Occipital lobe (tissue), 2 donors: Measurements from ENCODE around the gene CHIT1. TPM values are rescaled to one million over a fixed set of nuclear protein-coding genes. Genes with fewer than 3 reads are reported as not detected.

ENCODE experiments used
- DNase-seq: peaks from one replicate; lab custom pipeline; 2025; lab: John Stamatoyannopoulos, UW
- total RNA-seq: library from RNA; depleted of rRNA; stranded (reverse); fragments of >200 nt; gene quantifications from one replicate; pipeline ENCODE4 v1.2.3, GENCODE V29; 2014

The CHIT1 gene
- total RNA-seq, 1 donor from 2014 or later, result not detected

GRCh38 chr1:203217139-203217655, 12.3 kb downstream of the CHIT1 start:
- DNase-seq, result no peak

GRCh38 chr1:203216274-203217138, 13.0 kb downstream of the CHIT1 start:
- peak; percentile 27 for DNase-seq

GRCh38 chr1:203215573-203215972, 13.9 kb downstream of the CHIT1 start:
- DNase-seq, result no peak

- no peak for DNase-seq
These were observed 14.6 kb downstream of the CHIT1 start for GRCh38 chr1:203214871-203215270.

GRCh38 chr1:203213126-203213525, 16.3 kb downstream of the CHIT1 start:
- no peak for DNase-seq

- DNase-seq, result no peak
These were observed 17.7 kb downstream of the CHIT1 start for GRCh38 chr1:203211812-203212211.

- DNase-seq, result no peak
These were observed 18.5 kb downstream of the CHIT1 start for GRCh38 chr1:203210988-203211387.

GRCh38 chr1:203210350-203210749, 19.1 kb downstream of the CHIT1 start:
- DNase-seq, result no peak

- DNase-seq, result no peak
These were observed 21.3 kb downstream of the CHIT1 start for GRCh38 chr1:203208181-203208580.

- no peak for DNase-seq
These were observed 21.7 kb downstream of the CHIT1 start for GRCh38 chr1:203207751-203208150.

- no peak for DNase-seq
These were observed 23.3 kb downstream of the CHIT1 start for GRCh38 chr1:203206129-203206687.

GRCh38 chr1:203204756-203205155, 24.7 kb downstream of the CHIT1 start:
- DNase-seq, result no peak

GRCh38 chr1:203202431-203203245, 26.8 kb downstream of the CHIT1 start:
- no peak for DNase-seq

GRCh38 chr1:203201516-203202205, 27.8 kb downstream of the CHIT1 start:
- no peak for DNase-seq

GRCh38 chr1:203200916-203201315, 28.6 kb downstream of the CHIT1 start:
- DNase-seq, result no peak

GRCh38 chr1:203199816-203200571, 29.5 kb downstream of the CHIT1 start:
- DNase-seq, result no peak

GRCh38 chr1:203199481-203199815, 30.0 kb downstream of the CHIT1 start:
- DNase-seq, result no peak

GRCh38 chr1:203199002-203199401, 30.5 kb downstream of the CHIT1 start:
- DNase-seq, result no peak

GRCh38 chr1:203197625-203198024, 31.8 kb downstream of the CHIT1 start:
- DNase-seq, result no peak

- no peak for DNase-seq
These were observed 33.1 kb downstream of the CHIT1 start for GRCh38 chr1:203196371-203196770.

- no peak for DNase-seq
These were observed 38.5 kb downstream of the CHIT1 start for GRCh38 chr1:203190949-203191348.
